K562 (cell line): ENCODE measurements around the gene MON1A. TPM values are rescaled to one million over a fixed set of nuclear protein-coding genes. Genes with fewer than 3 reads are reported as not detected.

Experiments used
- ATAC-seq: fragments of 200-7000 bp; cut with Tn5 transposase; 3 replicates; pipeline ENCODE4 v1.9.1; 2020; ENCODE audit warnings: moderate library complexity
- BruUV-seq: library from RNA; stranded (reverse); fragments of 400-500 nt; replicated peaks from 2 replicates; lab custom pipeline; 2021; lab: Mats Ljungman, UMichigan
- CTCF ChIA-PET: fragments of 300-600 bp; formaldehyde crosslinking; extraction: SDS; loops from one replicate; lab custom pipeline; 2021; ENCODE audit warnings: low intra/inter-chr PET ratio; lab: Yijun Ruan, JAX
- POLR2A ChIA-PET: fragments of 300-600, 350-650 bp; sonication (Branson Sonifier 250); formaldehyde crosslinking; extraction: SDS; loops from one replicate; lab custom pipeline; 2021; ENCODE audit warnings: antibody characterized with exemption, inconsistent platforms; lab: Yijun Ruan, JAX
- DNase-seq, 4 experiments: peaks; one replicate each; pipeline versions ENCODE4 v3.0.0 to v3.0.0-alpha.2; 2011 to 2018; ENCODE audit warnings: low spot score in 3 of 4, mixed read lengths in 3 of 4; ENCODE audit errors: extremely low read depth in 1 of 4
- FAIRE-seq: peaks from 2 replicates; lab custom pipeline; 2011; peaks lifted over from hg19 to GRCh38; lab: Jason Lieb, UNC
- H2AFZ ChIP-seq: 2 replicates; pipeline ENCODE4 v1.6.0; 2011; ENCODE audit warnings: low read depth, low read length, control low read depth, inconsistent platforms
- H3K27ac ChIP-seq: fragments of 200-600 bp; 3 replicates; pipeline ENCODE4 v1.8.0; 2011; ENCODE audit warnings: low read depth, mild to moderate bottlenecking, control low read depth, inconsistent platforms, low read length, moderate library complexity, mixed read lengths; ENCODE audit errors: extremely low read depth
- H3K27me3 ChIP-seq, 2 experiments: fragments of 300-600 bp in 1 of 2; 2 replicates in 1 of 2; 3 replicates in 1 of 2; pipeline versions ENCODE4 v1.6.0 to v1.8.0; 2011; ENCODE audit warnings: inconsistent platforms in 2 of 2, low read length in 2 of 2, mild to moderate bottlenecking in 1 of 2, mixed read lengths in 1 of 2, moderate library complexity in 1 of 2; ENCODE audit not compliant: control insufficient read depth in 2 of 2, insufficient read depth in 2 of 2
- H3K36me3 ChIP-seq: fragments of 300-600 bp; 3 replicates; pipeline ENCODE4 v1.8.0; 2011; ENCODE audit warnings: mild to moderate bottlenecking, low read length, inconsistent platforms; ENCODE audit not compliant: control insufficient read depth, insufficient read depth
- H3K4me1 ChIP-seq, 2 experiments: fragments of 200-600 bp in 1 of 2; replicated peaks in 1 of 2; 2 replicates in 1 of 2; 3 replicates in 1 of 2; pipeline versions ENCODE4 v1.5.1 to v1.8.0; 2011; ENCODE audit warnings: inconsistent platforms in 2 of 2, low read length in 2 of 2, mild to moderate bottlenecking in 1 of 2, mixed read lengths in 1 of 2, moderate library complexity in 1 of 2; ENCODE audit not compliant: control insufficient read depth in 2 of 2, insufficient read depth in 2 of 2
- H3K4me2 ChIP-seq: 2 replicates; pipeline ENCODE4 v1.6.1; 2011; ENCODE audit warnings: low read length, control low read depth, inconsistent platforms, mixed read lengths; ENCODE audit not compliant: insufficient read depth
- H3K4me3 ChIP-seq: fragments of 200-600 bp; sonication (generic), shearing (Covaris generic); 2 replicates; pipeline ENCODE4 v1.5.1; 2016; ENCODE audit warnings: control low read depth, inconsistent platforms
- H3K79me2 ChIP-seq: fragments of 200-600 bp; 3 replicates; pipeline ENCODE4 v1.8.0; 2011; ENCODE audit warnings: low read length, inconsistent platforms; ENCODE audit not compliant: control insufficient read depth, insufficient read depth
- H3K9ac ChIP-seq, 2 experiments: 2 replicates each; pipeline versions ENCODE4 v1.6.0 to v1.6.1; 2011; ENCODE audit warnings: low read depth in 2 of 2, low read length in 2 of 2, control low read depth in 1 of 2, inconsistent platforms in 1 of 2, mild to moderate bottlenecking in 1 of 2, mixed read lengths in 1 of 2; ENCODE audit not compliant: insufficient read depth in 1 of 2
- H3K9me1 ChIP-seq: one replicate; pipeline ENCODE4 v1.6.0; 2011; ENCODE audit warnings: inconsistent platforms, mild to moderate bottlenecking, low read length, moderate library complexity; ENCODE audit not compliant: control insufficient read depth, insufficient read depth
- H3K9me3 ChIP-seq: replicated peaks from 2 replicates; pipeline ENCODE4 v1.5.1; 2011; ENCODE audit warnings: low read depth, low read length, inconsistent platforms; ENCODE audit not compliant: control insufficient read depth, insufficient read depth
- H4K20me1 ChIP-seq: replicated peaks from 2 replicates; pipeline ENCODE4 v1.6.1; 2011; ENCODE audit warnings: low read length, inconsistent platforms, mixed read lengths; ENCODE audit not compliant: control insufficient read depth, insufficient read depth
- ZBTB17 ChIP-seq: fragments of 450-650 bp; formaldehyde crosslinking; IDR thresholded peaks from 2 replicates; pipeline ENCODE4 v1.4.0; 2020; ENCODE audit warnings: mild to moderate bottlenecking
- ZFX ChIP-seq: sonication (generic); formaldehyde crosslinking; IDR thresholded peaks from 2 replicates; pipeline ENCODE4 v1.8.0; 2022; ENCODE audit warnings: mild to moderate bottlenecking, missing genetic modification reagents, moderate library complexity
- ZKSCAN1 ChIP-seq: fragments of 150-350 bp; IDR thresholded peaks from 2 replicates; pipeline ENCODE4 v1.6.1; 2016; ENCODE audit warnings: low read depth, low read length
- WGBS: fragments of 100-300 bp; shearing (Covaris generic); methylation state at CpG from one replicate; pipeline ENCODE4 v1.1.6; 2016; ENCODE audit warnings: low coverage, mixed read lengths; ENCODE audit not compliant: insufficient coverage; ENCODE audit errors: missing lambda C conversion rate; 5-methylcytosine and 5-hydroxymethylcytosine counted together
- in situ Hi-C: fragments of 300-500 bp; cut with MboI; formaldehyde crosslinking; loops from 4 replicates; pipeline ENCODE4 v1.15.0; 2018; ENCODE audit warnings: inconsistent platforms, mixed read lengths
- intact Hi-C: fragments of 100-400 bp; cut with micrococcal nuclease; formaldehyde crosslinking; loops from 2 replicates; pipeline ENCODE4 v1.14.2; 2022
- polyA plus RNA-seq, 8 experiments: library from polyadenylated mRNA; depleted of rRNA in 4 of 8; stranded (reverse) in 5 of 8; unstranded in 3 of 8; fragments of >200 nt; fragmentation: Nextera tagmentation in 2 of 8; fragmentation: Illumina TruSeq in 1 of 8; extraction: Ambion mirVana in 2 of 8; extraction: Trizol in 1 of 8; gene quantifications; 2 replicates each; pipeline versions ENCODE4 v1.2.1 to v1.2.3, GENCODE V29; 2011 to 2014; ENCODE audit warnings: inconsistent platforms in 1 of 8, missing spikeins in 1 of 8
- total RNA-seq, 7 experiments: library from RNA; depleted of rRNA in 6 of 7; stranded (reverse); fragments of >200 nt in 6 of 7; fragmentation: Illumina TruSeq in 2 of 7; extraction: Trizol in 2 of 7; gene quantifications; 2 replicates each; pipeline versions ENCODE4 v1.2.1 to v1.2.3, GENCODE V29; 2011 to 2021; ENCODE audit warnings: low replicate concordance in 1 of 7
- TF ChIP-seq, protein P1 (sequence below): fragments of 150-350 bp; conservative IDR thresholded peaks from 2 replicates; pipeline ENCODE4 v1.6.1; 2014; ENCODE audit warnings: low read length
- TF ChIP-seq, protein P2 (sequence below): fragments of 200-400 bp; formaldehyde crosslinking; IDR thresholded peaks from 2 replicates; pipeline ENCODE4 v1.6.1; 2017; ENCODE audit warnings: mild to moderate bottlenecking, low read depth, low read length, moderate library complexity
- TF ChIP-seq, protein P3 (sequence below): IDR thresholded peaks from 3 replicates; pipeline ENCODE4 v1.6.1; 2011; ENCODE audit warnings: borderline replicate concordance, mild to moderate bottlenecking; ENCODE audit not compliant: insufficient read length, insufficient read depth

Gene MON1A
- total and polyA plus RNA-seq, 9 of the 15 experiments (the other 6 are each of a cell fraction or from before 2014, with no cell fraction given): 1.1 to 13.8 (median 6.8) TPM

DNA sequence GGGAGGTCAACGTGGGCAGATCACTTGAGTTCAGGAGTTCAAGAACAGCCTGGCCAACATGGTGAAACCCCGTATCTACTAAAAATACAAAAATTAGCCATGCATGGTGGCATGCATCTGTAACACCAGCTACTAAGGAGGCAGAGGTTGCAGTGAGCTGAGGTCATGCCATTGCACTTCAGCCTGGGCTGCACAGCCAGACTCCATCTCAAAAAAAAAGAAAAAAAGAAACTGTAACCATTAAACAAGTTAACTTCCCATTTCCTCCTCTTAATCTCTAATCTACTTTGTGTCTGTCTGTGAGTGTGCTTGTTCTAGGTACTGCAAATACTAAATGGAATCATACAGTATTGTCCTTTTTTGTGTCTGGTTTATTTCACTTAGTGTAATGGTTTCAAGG is 13.0 kb upstream of the MON1A start (continued):
- TF ChIP-seq ZFX (CRISPR knock-in tag): no peak
- TF ChIP-seq, protein P1, sequence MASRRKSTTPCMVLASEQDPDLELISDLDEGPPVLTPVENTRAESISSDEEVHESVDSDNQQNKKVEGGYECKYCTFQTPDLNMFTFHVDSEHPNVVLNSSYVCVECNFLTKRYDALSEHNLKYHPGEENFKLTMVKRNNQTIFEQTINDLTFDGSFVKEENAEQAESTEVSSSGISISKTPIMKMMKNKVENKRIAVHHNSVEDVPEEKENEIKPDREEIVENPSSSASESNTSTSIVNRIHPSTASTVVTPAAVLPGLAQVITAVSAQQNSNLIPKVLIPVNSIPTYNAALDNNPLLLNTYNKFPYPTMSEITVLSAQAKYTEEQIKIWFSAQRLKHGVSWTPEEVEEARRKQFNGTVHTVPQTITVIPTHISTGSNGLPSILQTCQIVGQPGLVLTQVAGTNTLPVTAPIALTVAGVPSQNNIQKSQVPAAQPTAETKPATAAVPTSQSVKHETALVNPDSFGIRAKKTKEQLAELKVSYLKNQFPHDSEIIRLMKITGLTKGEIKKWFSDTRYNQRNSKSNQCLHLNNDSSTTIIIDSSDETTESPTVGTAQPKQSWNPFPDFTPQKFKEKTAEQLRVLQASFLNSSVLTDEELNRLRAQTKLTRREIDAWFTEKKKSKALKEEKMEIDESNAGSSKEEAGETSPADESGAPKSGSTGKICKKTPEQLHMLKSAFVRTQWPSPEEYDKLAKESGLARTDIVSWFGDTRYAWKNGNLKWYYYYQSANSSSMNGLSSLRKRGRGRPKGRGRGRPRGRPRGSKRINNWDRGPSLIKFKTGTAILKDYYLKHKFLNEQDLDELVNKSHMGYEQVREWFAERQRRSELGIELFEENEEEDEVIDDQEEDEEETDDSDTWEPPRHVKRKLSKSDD: no peak

DNA sequence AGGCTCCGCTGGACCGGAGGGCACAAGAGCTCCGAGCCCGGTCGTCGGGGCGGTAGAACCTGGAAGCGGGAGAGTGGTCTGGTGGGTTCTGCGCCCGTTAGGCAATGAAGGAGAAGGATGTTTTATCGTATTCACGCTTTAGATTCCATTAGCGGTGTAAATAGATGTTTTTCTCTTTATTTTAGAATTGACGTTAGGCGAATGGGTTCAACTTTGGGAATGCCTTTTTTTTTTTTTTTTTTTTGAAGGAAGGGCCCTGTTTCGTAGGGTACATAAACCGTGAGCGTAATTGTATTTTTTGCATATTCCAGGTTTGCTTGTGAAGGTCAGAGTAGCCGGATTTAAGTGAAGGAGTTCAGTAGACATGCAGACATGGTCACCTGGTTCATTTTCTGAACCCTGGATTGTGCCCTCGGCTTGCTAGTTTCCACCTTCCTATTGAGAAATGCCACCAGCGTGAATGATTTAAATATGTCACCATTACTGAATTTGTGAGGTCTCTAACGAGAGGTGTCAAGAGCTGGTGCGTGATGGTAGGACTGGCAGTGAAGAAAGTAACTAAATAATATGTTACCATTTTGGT is 11.1 kb upstream of the MON1A start:
- no peaks in the 10 kb centered on the region for H4K20me1 ChIP-seq
- peaks cover 15% of the 10 kb centered on the region; the same call in 2 of the 3 replicates for H3K36me3 ChIP-seq
- ChIA-PET POLR2A (interaction anchor here (0.6 to 3.3 kb wide), 10 partner anchors 7 to 396 kb away, joined by 3 to 38 read pairs (median 3); partner anchors contain the start of gene MON1A), CTCF (no interaction called here)
- H3K9ac ChIP-seq: peak overlapping the region; percentile 86 to 95
- no peak for ATAC-seq
- 7% methylated on average over 21 of the region's 23 CpGs for WGBS
- no peak for DNase-seq
- TSS peak; percentile 74 for BruUV-seq
- H3K9me3 ChIP-seq: no peaks in the 10 kb centered on the region
- peak overlapping the region; percentile 87 for H3K4me3 ChIP-seq
- peak overlapping the region; percentile 15; the same call in 1 of the 2 replicates for H2AFZ ChIP-seq
- H3K9me1 ChIP-seq: no peaks in the 10 kb centered on the region
- peak overlapping the region; percentile 96 for H3K27ac ChIP-seq
- in situ Hi-C loops: no loop called here
- FAIRE-seq: no peak
- H3K79me2 ChIP-seq: peaks cover 55% of the 10 kb centered on the region
- no peaks in the 10 kb centered on the region for H3K27me3 ChIP-seq
- peak overlapping the region; percentile 88 for H3K4me2 ChIP-seq
- peaks cover 4 to 9% of the 10 kb centered on the region in 2 experiments; a peak in 3 of 5 replicates for H3K4me1 ChIP-seq
- intact Hi-C loops: no loop called here
- TF ChIP-seq ZBTB17 (CRISPR knock-in tag) (0 out of 2 replicates have a peak, but pooled peaks have one; percentile 1), ZKSCAN1 (no peak)
- TF ChIP-seq, protein P2, sequence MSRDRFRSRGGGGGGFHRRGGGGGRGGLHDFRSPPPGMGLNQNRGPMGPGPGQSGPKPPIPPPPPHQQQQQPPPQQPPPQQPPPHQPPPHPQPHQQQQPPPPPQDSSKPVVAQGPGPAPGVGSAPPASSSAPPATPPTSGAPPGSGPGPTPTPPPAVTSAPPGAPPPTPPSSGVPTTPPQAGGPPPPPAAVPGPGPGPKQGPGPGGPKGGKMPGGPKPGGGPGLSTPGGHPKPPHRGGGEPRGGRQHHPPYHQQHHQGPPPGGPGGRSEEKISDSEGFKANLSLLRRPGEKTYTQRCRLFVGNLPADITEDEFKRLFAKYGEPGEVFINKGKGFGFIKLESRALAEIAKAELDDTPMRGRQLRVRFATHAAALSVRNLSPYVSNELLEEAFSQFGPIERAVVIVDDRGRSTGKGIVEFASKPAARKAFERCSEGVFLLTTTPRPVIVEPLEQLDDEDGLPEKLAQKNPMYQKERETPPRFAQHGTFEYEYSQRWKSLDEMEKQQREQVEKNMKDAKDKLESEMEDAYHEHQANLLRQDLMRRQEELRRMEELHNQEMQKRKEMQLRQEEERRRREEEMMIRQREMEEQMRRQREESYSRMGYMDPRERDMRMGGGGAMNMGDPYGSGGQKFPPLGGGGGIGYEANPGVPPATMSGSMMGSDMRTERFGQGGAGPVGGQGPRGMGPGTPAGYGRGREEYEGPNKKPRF: no peak
- TF ChIP-seq, protein P3, sequence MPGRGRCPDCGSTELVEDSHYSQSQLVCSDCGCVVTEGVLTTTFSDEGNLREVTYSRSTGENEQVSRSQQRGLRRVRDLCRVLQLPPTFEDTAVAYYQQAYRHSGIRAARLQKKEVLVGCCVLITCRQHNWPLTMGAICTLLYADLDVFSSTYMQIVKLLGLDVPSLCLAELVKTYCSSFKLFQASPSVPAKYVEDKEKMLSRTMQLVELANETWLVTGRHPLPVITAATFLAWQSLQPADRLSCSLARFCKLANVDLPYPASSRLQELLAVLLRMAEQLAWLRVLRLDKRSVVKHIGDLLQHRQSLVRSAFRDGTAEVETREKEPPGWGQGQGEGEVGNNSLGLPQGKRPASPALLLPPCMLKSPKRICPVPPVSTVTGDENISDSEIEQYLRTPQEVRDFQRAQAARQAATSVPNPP: no peak
- TF ChIP-seq, all 486 proteins: peak for 1
